WTC11 (cell line): ENCODE measurements around the gene FKBP5. TPM values are rescaled to one million over a fixed set of nuclear protein-coding genes. Genes with fewer than 3 reads are reported as not detected.

Source experiments
- ATAC-seq: fragments of 200-7000 bp; cut with Tn5 transposase; 2 replicates; pipeline ENCODE4 v1.10.0; 2021; ENCODE audit warnings: mild to moderate bottlenecking, moderate library complexity
- CTCF ChIA-PET: fragments of 300-600 bp; sonication (Branson Sonifier 250); formaldehyde crosslinking; loops from one replicate; lab custom pipeline; 2021; ENCODE audit warnings: antibody characterized with exemption; lab: Charles Lee
- POLR2A ChIA-PET: fragments of 350-600 bp; sonication (Branson Sonifier 250); formaldehyde crosslinking; loops from one replicate; lab custom pipeline; 2021; ENCODE audit warnings: antibody characterized with exemption; lab: Charles Lee
- DNase-seq: peaks from one replicate; pipeline ENCODE4 v3.0.0; 2021; ENCODE audit warnings: low spot score
- H3K27ac Mint-ChIP-seq: 2 replicates; pipeline ENCODE4 v1.8.0; 2021; ENCODE audit warnings: mixed read lengths
- H3K27me3 Mint-ChIP-seq: 2 replicates; pipeline ENCODE4 v1.8.0; 2021; ENCODE audit warnings: low read depth, mild to moderate bottlenecking, moderate library complexity, mixed read lengths
- H3K36me3 Mint-ChIP-seq: 2 replicates; pipeline ENCODE4 v1.8.0; 2021; ENCODE audit warnings: mixed read lengths
- H3K4me1 Mint-ChIP-seq: 2 replicates; pipeline ENCODE4 v1.8.0; 2022; ENCODE audit warnings: mixed read lengths
- H3K4me3 Mint-ChIP-seq: 2 replicates; pipeline ENCODE4 v1.8.0; 2021; ENCODE audit warnings: mild to moderate bottlenecking, moderate library complexity, mixed read lengths
- H3K9me3 Mint-ChIP-seq: 2 replicates; pipeline ENCODE4 v1.8.0; 2021; ENCODE audit warnings: mixed read lengths
- ATF6 ChIP-seq: sonication (generic); formaldehyde crosslinking; IDR thresholded peaks from 2 replicates; pipeline ENCODE4 v1.8.1; 2023; ENCODE audit warnings: mild to moderate bottlenecking, missing genetic modification reagents
- E2F5 ChIP-seq: sonication (generic); formaldehyde crosslinking; IDR thresholded peaks from 2 replicates; pipeline ENCODE4 v1.8.1; 2022; ENCODE audit warnings: mild to moderate bottlenecking, moderate library complexity, missing genetic modification reagents
- FOXK1 ChIP-seq: sonication (generic); formaldehyde crosslinking; IDR thresholded peaks from 2 replicates; pipeline ENCODE4 v1.8.0; 2022; ENCODE audit warnings: mild to moderate bottlenecking, moderate library complexity, missing genetic modification reagents
- FOXP1 ChIP-seq: sonication (generic); formaldehyde crosslinking; IDR thresholded peaks from 2 replicates; pipeline ENCODE4 v1.8.0; 2022; ENCODE audit warnings: missing genetic modification reagents, mild to moderate bottlenecking, moderate library complexity, borderline replicate concordance
- FOXP4 ChIP-seq: sonication (generic); formaldehyde crosslinking; IDR thresholded peaks from 2 replicates; pipeline ENCODE4 v1.8.0; 2022; ENCODE audit warnings: mild to moderate bottlenecking, missing genetic modification reagents
- GTF2I ChIP-seq: fragments of 250-450 bp; sonication (Bioruptor Pico); conservative IDR thresholded peaks from 2 replicates; pipeline ENCODE4 v1.4.0; 2021; ENCODE audit warnings: mild to moderate bottlenecking
- HMGA2 ChIP-seq: fragments of 250-450 bp; sonication (Bioruptor Pico); IDR thresholded peaks from 2 replicates; pipeline ENCODE4 v1.4.0; 2021; ENCODE audit warnings: mild to moderate bottlenecking, moderate library complexity
- IRF1 ChIP-seq: sonication (generic); formaldehyde crosslinking; IDR thresholded peaks from 2 replicates; pipeline ENCODE4 v1.8.0; 2023; ENCODE audit warnings: missing genetic modification reagents
- MYBL2 ChIP-seq: sonication (generic); formaldehyde crosslinking; IDR thresholded peaks from 2 replicates; pipeline ENCODE4 v1.8.1; 2023; ENCODE audit warnings: mild to moderate bottlenecking, moderate library complexity, missing genetic modification reagents
- NFYB ChIP-seq: sonication (generic); formaldehyde crosslinking; conservative IDR thresholded peaks from 2 replicates; pipeline ENCODE4 v1.8.0; 2022; ENCODE audit warnings: low read depth, missing genetic modification reagents
- PREB ChIP-seq: sonication (generic); formaldehyde crosslinking; IDR thresholded peaks from 2 replicates; pipeline ENCODE4 v1.8.1; 2022; ENCODE audit warnings: mild to moderate bottlenecking, missing genetic modification reagents, moderate library complexity, borderline replicate concordance
- RORB ChIP-seq: fragments of 250-450 bp; sonication (Bioruptor Pico); IDR thresholded peaks from 2 replicates; pipeline ENCODE4 v1.9.0; 2021; ENCODE audit warnings: mild to moderate bottlenecking
- SP1 ChIP-seq: sonication (generic); formaldehyde crosslinking; conservative IDR thresholded peaks from 2 replicates; pipeline ENCODE4 v1.8.1; 2022; ENCODE audit warnings: missing genetic modification reagents
- ZNF219 ChIP-seq: sonication (generic); formaldehyde crosslinking; IDR thresholded peaks from 2 replicates; pipeline ENCODE4 v1.8.0; 2023; ENCODE audit warnings: missing genetic modification reagents, mild to moderate bottlenecking, borderline replicate concordance
- ZNF232 ChIP-seq: sonication (generic); formaldehyde crosslinking; IDR thresholded peaks from 2 replicates; pipeline ENCODE4 v1.8.0; 2022; ENCODE audit warnings: mild to moderate bottlenecking, missing genetic modification reagents
- ZNF317 ChIP-seq: sonication (generic); formaldehyde crosslinking; IDR thresholded peaks from 2 replicates; pipeline ENCODE4 v1.8.1; 2023; ENCODE audit warnings: low read depth, mild to moderate bottlenecking, moderate library complexity, missing genetic modification reagents, borderline replicate concordance
- total RNA-seq: library from RNA; stranded (reverse); gene quantifications from 3 replicates; pipeline ENCODE4 v1.2.3, GENCODE V29; 2021

The FKBP5 gene
- total RNA-seq, 1 experiment from 2014 or later, result 27.2 TPM

GRCh38 chr6:35710241-35710847 is 21.6 kb upstream of the FKBP5 start:
- ChIA-PET POLR2A (interaction anchor here (1.0 kb wide), 1 partner anchor 10 kb away, joined by 3 read pairs; no protein-coding TSS in a partner anchor), CTCF (no interaction called here)
- Mint-ChIP-seq H3K27ac (no peak overlapping the region), H3K27me3 (no peaks in the 10 kb centered on the region), H3K36me3 (no peaks in the 10 kb centered on the region), H3K4me3 (no peak overlapping the region), H3K4me1 (peaks cover 4% of the 10 kb centered on the region), H3K9me3 (peaks cover 5% of the 10 kb centered on the region)
- no peak for ATAC-seq
- TF ChIP-seq ZNF219 (CRISPR knock-in tag), result no peak
- no peak for TF ChIP-seq RORB (CRISPR knock-in tag)
- no peak for DNase-seq

- Mint-ChIP-seq H3K36me3 (no peaks in the 10 kb centered on the region), H3K9me3 (peaks cover 12% of the 10 kb centered on the region), H3K4me3 (no peak overlapping the region), H3K27ac (no peak overlapping the region), H3K27me3 (no peaks in the 10 kb centered on the region), H3K4me1 (peaks cover under 1% of the 10 kb centered on the region; the same call in 1 of the 2 replicates)
- DNase-seq (no peak), ATAC-seq (no peak)
- CTCF ChIA-PET, result no interaction called here
- POLR2A ChIA-PET, result no interaction called here
- TF ChIP-seq GTF2I (CRISPR knock-in tag) (0 out of 2 replicates have a peak, but pooled peaks have one; percentile 12), ZNF317 (CRISPR knock-in tag) (no peak)
Observed at GRCh38 chr6:35708585-35708984, 19.9 kb upstream of the FKBP5 start.

GRCh38 chr6:35707714-35708407 is 19.1 kb upstream of the FKBP5 start:
- Mint-ChIP-seq H3K27me3 (no peaks in the 10 kb centered on the region), H3K27ac (peak overlapping the region; percentile 20), H3K36me3 (no peaks in the 10 kb centered on the region), H3K9me3 (peaks cover 13% of the 10 kb centered on the region), H3K4me1 (no peaks in the 10 kb centered on the region), H3K4me3 (no peak overlapping the region)
- DNase-seq, result no peak
- ATAC-seq, result no peak
- POLR2A ChIA-PET, result no interaction called here
- CTCF ChIA-PET, result no interaction called here
- TF ChIP-seq PREB (CRISPR knock-in tag) (no peak), NFYB (no peak), HMGA2 (no peak), ATF6 (CRISPR knock-in tag) (no peak)

- ATAC-seq (no peak), DNase-seq (no peak)
- POLR2A ChIA-PET, result no interaction called here
- no peak overlapping the region for H3K27ac Mint-ChIP-seq
- peaks cover 13% of the 10 kb centered on the region for H3K9me3 Mint-ChIP-seq
- no peaks in the 10 kb centered on the region for H3K4me1 Mint-ChIP-seq
- H3K36me3 Mint-ChIP-seq, result peaks cover 2% of the 10 kb centered on the region; the same call in 1 of the 2 replicates
- H3K27me3 Mint-ChIP-seq, result no peaks in the 10 kb centered on the region
- CTCF ChIA-PET, result no interaction called here
- H3K4me3 Mint-ChIP-seq, result no peak overlapping the region
- TF ChIP-seq MYBL2, result no peak
- no peak for TF ChIP-seq FOXK1 (CRISPR knock-in tag)
- no peak for TF ChIP-seq ZNF232
- no peak for TF ChIP-seq IRF1 (CRISPR knock-in tag)
- TF ChIP-seq FOXP4 (CRISPR knock-in tag), result no peak
- TF ChIP-seq ATF6 (CRISPR knock-in tag), result no peak
- TF ChIP-seq E2F5 (CRISPR knock-in tag), result no peak
- TF ChIP-seq SP1 (CRISPR knock-in tag), result no peak
- TF ChIP-seq FOXP1, result no peak
Observed at GRCh38 chr6:35706468-35706867, 17.8 kb upstream of the FKBP5 start.
